OCI-LY3 (cell line): ENCODE results near the gene CNPY1.

Experiments
- H2AFZ ChIP-seq: fragments of 200-600, 300-600 bp; shearing (Covaris generic); 2 replicates; pipeline ENCODE4 v1.6.0; 2014; ENCODE audit warnings: antibody characterized with exemption, low read depth, low read length
- H3K27ac ChIP-seq: fragments of 200-600, 300-600 bp; sonication (generic); 2 replicates; pipeline ENCODE4 v1.5.1; 2014; ENCODE audit warnings: mild to moderate bottlenecking, low read length, moderate library complexity, mixed read lengths
- H3K27me3 ChIP-seq: fragments of 200-600, 300-600 bp; sonication (generic); 2 replicates; pipeline ENCODE4 v1.6.1; 2014; ENCODE audit warnings: low read depth, low read length, mixed read lengths
- H3K36me3 ChIP-seq: fragments of 200-600, 300-600 bp; sonication (generic); replicated peaks from 2 replicates; pipeline ENCODE3; 2014; ENCODE audit warnings: low read depth, low read length, mixed read lengths
- H3K4me1 ChIP-seq: fragments of 300-600, 200-600 bp; sonication (generic); 2 replicates; pipeline ENCODE4 v1.6.1; 2014; ENCODE audit warnings: low read length, mixed read lengths
- H3K4me2 ChIP-seq: fragments of 200-600, 300-600 bp; sonication (generic); 2 replicates; pipeline ENCODE4 v1.6.1; 2014; ENCODE audit warnings: low read length, mixed read lengths
- H3K4me3 ChIP-seq: fragments of 300-600, 200-600 bp; sonication (generic); 2 replicates; pipeline ENCODE4 v1.5.1; 2014; ENCODE audit warnings: antibody characterized with exemption, mild to moderate bottlenecking, low read length, moderate library complexity
- H3K79me2 ChIP-seq: fragments of 300-600, 200-600 bp; shearing (Covaris generic); 2 replicates; pipeline ENCODE4 v1.6.1; 2014; ENCODE audit warnings: mild to moderate bottlenecking, low read length, mixed read lengths
- H3K9ac ChIP-seq: fragments of 300-600, 200-600 bp; shearing (Covaris generic); 2 replicates; pipeline ENCODE4 v1.6.0; 2014; ENCODE audit warnings: mild to moderate bottlenecking, low read length, moderate library complexity
- H3K9me3 ChIP-seq: fragments of 200-600, 300-600 bp; shearing (Covaris generic); 2 replicates; pipeline ENCODE4 v1.6.1; 2014; ENCODE audit warnings: low read length, mixed read lengths; ENCODE audit not compliant: insufficient read depth
- H4K20me1 ChIP-seq: fragments of 200-600, 300-600 bp; sonication (generic); 2 replicates; pipeline ENCODE4 v1.6.1; 2016; ENCODE audit warnings: low read length, mixed read lengths; ENCODE audit not compliant: insufficient read depth
- EZH2phosphoT487 ChIP-seq: fragments of 200-600 bp; shearing (Covaris generic); IDR thresholded peaks from 2 replicates; pipeline ENCODE4 v1.6.1; 2018; ENCODE audit warnings: antibody characterized with exemption, mixed run types, low read depth
- TF ChIP-seq, protein P1 (sequence below): fragments of 200-600, 300-600 bp; sonication (generic); IDR thresholded peaks from 2 replicates; pipeline ENCODE4 v1.5.1; 2014; ENCODE audit warnings: antibody characterized with exemption, low read length, low read depth

The CNPY1 gene

DNA sequence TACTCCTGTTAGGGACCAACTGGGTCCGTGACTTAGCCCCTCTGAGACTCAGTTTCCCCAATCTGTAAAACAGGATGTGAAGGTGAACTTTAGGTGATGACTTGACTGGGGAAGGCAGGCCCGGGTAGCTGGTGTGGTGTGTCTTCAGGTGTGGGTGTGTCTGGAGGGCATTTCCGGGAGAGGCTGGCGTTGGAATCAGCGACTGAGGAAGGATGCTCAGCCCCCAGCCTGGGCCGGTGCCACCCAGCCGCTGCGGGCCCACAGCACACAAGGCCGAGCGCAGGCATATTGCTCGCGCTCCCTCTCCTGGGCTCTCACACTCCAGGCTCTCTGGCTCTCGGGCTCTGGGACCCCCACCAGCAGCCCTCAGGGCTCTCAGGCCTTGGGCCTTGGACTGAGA, 31.7 kb upstream of the CNPY1 start:
- Histone ChIP-seq H3K4me2 (no peak overlapping the region), H3K36me3 (no peaks in the 10 kb centered on the region), H3K4me3 (no peak overlapping the region), H3K4me1 (no peaks in the 10 kb centered on the region), H3K27ac (no peak overlapping the region), H3K9ac (no peak overlapping the region), H3K27me3 (peaks cover 10% of the 10 kb centered on the region; the same call in 1 of the 2 replicates), H2AFZ (no peak overlapping the region), H3K9me3 (no peaks in the 10 kb centered on the region), H4K20me1 (no peaks in the 10 kb centered on the region), H3K79me2 (no peaks in the 10 kb centered on the region)
- no peak for TF ChIP-seq EZH2phosphoT487
- TF ChIP-seq, protein P1, sequence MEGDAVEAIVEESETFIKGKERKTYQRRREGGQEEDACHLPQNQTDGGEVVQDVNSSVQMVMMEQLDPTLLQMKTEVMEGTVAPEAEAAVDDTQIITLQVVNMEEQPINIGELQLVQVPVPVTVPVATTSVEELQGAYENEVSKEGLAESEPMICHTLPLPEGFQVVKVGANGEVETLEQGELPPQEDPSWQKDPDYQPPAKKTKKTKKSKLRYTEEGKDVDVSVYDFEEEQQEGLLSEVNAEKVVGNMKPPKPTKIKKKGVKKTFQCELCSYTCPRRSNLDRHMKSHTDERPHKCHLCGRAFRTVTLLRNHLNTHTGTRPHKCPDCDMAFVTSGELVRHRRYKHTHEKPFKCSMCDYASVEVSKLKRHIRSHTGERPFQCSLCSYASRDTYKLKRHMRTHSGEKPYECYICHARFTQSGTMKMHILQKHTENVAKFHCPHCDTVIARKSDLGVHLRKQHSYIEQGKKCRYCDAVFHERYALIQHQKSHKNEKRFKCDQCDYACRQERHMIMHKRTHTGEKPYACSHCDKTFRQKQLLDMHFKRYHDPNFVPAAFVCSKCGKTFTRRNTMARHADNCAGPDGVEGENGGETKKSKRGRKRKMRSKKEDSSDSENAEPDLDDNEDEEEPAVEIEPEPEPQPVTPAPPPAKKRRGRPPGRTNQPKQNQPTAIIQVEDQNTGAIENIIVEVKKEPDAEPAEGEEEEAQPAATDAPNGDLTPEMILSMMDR, result no peak

DNA sequence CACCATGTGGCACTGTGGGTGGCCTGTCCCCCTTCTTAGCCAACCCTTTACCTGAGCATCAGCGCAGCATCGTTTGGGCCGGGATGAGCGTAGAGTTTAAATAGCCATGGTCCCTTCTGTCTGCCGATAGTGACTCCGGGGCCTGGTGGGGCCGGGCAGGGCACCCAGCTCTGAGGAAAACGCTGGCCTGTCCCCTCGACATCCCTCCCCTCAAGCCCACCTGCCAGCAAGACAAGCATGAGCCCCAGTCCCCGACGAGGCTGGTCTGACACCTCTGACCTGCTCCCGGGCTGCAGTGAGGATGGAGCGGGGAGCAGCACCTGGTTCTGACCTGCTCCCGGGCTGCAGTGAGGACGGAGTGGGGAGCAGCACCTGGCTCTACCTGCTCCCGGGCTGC, 31.1 kb upstream of the CNPY1 start:
- Histone ChIP-seq H3K27ac (no peak overlapping the region), H3K4me3 (no peak overlapping the region), H3K4me1 (no peaks in the 10 kb centered on the region), H3K4me2 (no peak overlapping the region), H3K79me2 (no peaks in the 10 kb centered on the region), H3K27me3 (peaks cover 10% of the 10 kb centered on the region), H3K36me3 (no peaks in the 10 kb centered on the region), H3K9me3 (no peaks in the 10 kb centered on the region), H3K9ac (no peak overlapping the region), H2AFZ (no peak overlapping the region), H4K20me1 (no peaks in the 10 kb centered on the region)
- TF ChIP-seq EZH2phosphoT487, result no peak
- TF ChIP-seq, protein P1, result no peak

DNA sequence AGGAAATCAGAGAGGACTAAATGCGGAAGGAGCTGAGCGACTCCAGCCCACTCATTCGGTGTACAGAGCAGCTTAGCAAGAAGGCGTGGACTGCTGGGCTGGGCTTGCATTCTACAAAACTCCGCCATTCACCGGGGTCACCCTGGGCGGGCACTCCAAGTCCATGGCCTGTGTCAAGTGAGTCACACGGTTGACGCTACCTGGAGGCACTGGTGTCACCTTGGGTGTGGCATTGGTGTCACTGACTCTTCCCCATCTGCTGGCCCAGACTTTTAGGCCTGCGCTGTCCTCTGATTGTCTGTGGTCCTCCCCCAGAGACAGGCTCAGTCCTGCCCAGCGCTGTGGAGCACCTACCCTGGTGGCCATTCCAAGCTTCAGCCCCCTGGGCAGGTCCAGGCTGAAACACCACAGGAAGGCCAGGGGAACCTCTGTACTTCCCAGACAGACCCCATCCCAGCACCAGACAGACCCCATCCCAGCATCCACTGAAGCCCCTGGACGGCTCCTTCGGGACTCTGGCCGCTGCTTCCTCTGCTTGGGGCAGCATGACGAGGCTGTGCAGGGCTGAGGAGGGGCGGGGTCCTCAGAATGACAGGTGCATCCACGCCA, 30.6 kb upstream of the CNPY1 start:
- no peak overlapping the region for H3K27ac ChIP-seq
- H3K4me1 ChIP-seq, result no peaks in the 10 kb centered on the region
- no peak overlapping the region for H3K9ac ChIP-seq
- H3K36me3 ChIP-seq, result no peaks in the 10 kb centered on the region
- no peak overlapping the region for H3K4me3 ChIP-seq
- H3K79me2 ChIP-seq, result no peaks in the 10 kb centered on the region
- H4K20me1 ChIP-seq, result no peaks in the 10 kb centered on the region
- H3K4me2 ChIP-seq, result no peak overlapping the region
- no peaks in the 10 kb centered on the region for H3K9me3 ChIP-seq
- H3K27me3 ChIP-seq, result peaks cover 12% of the 10 kb centered on the region; the same call in 1 of the 2 replicates
- no peak overlapping the region for H2AFZ ChIP-seq
- TF ChIP-seq, protein P1, result no peak
- TF ChIP-seq EZH2phosphoT487, result no peak

DNA sequence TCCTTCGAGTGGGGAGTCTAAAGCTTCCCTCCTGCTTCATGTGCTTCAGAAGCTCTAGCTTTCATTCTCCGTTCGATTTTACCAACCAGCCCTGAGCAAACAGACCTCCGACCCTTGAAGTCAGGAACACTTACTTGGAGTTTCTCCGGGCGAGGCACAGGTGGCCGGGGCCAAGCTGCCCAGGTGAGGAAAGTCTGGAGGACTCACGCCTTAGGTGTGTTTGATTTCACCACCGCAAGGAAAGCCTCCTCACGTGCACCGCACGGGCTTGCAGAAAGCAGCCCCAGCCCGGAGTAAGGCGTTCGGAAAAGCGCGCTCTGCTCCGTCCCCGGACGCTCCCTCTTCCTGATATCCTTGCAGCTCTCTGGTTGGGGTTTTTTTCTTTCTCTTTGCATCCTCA, 30.1 kb upstream of the CNPY1 start:
- H2AFZ ChIP-seq, result no peak overlapping the region
- no peaks in the 10 kb centered on the region for H4K20me1 ChIP-seq
- H3K4me2 ChIP-seq, result no peak overlapping the region

More for the DNA sequence above, 30.1 kb upstream of the CNPY1 start:
- no peaks in the 10 kb centered on the region for H3K9me3 ChIP-seq
- no peaks in the 10 kb centered on the region for H3K36me3 ChIP-seq
- no peak for TF ChIP-seq EZH2phosphoT487
- TF ChIP-seq, protein P1, result no peak
- no peak overlapping the region for H3K4me3 ChIP-seq
- no peak overlapping the region for H3K9ac ChIP-seq
- H3K27me3 ChIP-seq, result peaks cover 12% of the 10 kb centered on the region; the same call in 1 of the 2 replicates
- H3K4me1 ChIP-seq, result no peaks in the 10 kb centered on the region
- H3K79me2 ChIP-seq, result no peaks in the 10 kb centered on the region
- H3K27ac ChIP-seq, result no peak overlapping the region
